ENCODE results near the gene UPP2.

UPP2 gene

DNA sequence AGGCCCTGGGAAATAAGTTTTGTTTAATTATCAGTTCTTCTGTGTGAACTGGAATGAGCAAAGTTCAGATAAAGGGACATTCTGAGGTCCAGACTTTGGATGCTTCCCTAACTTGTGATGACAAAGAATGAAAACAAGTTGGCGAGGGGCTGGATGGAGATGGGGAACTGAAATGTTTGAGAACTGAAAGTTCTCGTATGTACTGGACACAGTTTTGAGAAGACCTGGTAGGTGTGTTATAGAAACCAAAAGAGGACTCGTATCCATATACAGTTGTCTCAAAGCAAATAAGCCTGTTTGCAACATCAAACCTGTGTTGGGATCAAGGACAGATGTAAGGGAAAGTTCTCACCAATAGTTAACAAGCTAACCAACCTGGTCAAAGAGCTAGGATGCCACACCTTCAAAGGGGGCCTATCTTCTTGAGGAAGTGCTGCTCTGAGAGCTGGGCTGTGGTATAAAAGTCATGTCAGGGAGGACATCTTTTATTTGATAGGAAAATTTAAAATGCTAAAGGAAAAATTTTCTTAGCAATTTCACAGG is at the start of gene UPP2:
Gene UPP2, plus strand, starts transcription at position 493 of the 543 bp plus-strand sequence. CDS start 188 bp downstream, outside the sequence.
- no peak for DNase-seq

DNA sequence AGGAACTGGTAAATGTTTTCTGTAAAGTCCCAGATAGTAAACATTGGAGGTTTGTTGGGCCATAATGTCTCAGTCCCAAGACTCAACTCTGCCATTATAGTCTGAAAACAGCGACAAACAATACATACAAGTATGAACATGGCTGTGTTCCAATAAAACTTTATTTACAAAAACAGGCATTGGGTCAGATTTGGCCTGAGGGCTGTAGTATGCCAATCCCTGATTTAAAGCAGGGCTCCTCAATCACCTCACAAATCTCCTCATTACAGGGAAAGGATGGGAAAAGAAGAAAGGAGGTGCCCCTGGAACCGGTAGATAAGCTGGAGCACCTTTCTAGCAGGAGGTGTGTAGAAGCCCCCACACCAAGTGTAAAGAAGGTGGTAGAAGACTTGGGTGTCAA is 48.9 kb upstream of the UPP2 start:
- DNase-seq, result no peak

DNA sequence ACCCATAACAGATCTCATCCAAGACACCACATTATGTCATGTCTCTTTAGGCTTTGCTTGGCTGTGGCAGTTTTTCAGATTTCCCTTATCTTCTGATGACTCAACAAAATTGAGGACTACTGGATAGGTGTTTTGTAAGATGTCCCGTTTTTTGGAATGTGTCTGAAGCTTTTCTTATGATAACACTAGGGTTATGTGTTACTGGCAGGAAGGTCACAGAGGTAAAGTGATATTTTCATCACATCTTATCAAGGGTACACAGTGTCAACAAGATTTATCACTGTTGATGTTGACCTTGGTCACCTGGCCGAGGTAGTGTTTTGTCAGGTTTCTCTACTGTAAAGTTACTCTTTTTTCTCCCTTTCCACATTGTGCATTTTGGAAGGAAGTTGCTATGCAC is 44.8 kb upstream of the UPP2 start:
- no peak for DNase-seq

DNA sequence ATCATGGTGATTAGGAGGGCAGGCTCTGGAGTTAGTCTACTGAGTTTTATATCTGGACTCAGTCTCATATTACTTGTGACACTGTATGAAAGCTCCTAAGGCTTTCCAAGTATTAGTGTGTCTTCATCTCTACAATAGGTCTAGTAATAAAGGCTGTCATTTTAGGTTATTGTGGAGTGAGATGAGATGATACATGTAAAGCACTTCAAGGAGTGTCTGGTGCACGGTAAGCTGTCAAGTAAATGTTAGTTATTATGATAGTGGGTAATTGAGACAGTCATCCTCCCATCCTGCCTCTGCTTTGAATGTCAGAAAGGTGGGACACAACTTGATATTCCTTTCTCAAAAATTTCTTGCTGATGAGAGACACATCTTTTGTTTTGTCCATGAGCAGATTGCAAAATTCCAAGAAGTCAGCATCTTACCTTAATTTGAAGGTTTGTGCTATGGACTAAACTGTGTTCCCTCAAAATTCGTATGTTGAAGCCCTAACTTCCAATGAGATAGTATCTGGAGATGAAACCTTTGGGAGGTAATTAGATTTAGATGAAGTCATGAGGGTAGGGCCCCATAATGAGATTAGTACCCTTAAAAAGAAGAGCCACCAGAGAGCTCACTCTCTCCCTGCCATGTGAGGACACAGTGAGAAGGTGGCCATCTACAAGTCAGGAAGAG is 41.4 kb upstream of the UPP2 start:
- no peak for DNase-seq

DNA sequence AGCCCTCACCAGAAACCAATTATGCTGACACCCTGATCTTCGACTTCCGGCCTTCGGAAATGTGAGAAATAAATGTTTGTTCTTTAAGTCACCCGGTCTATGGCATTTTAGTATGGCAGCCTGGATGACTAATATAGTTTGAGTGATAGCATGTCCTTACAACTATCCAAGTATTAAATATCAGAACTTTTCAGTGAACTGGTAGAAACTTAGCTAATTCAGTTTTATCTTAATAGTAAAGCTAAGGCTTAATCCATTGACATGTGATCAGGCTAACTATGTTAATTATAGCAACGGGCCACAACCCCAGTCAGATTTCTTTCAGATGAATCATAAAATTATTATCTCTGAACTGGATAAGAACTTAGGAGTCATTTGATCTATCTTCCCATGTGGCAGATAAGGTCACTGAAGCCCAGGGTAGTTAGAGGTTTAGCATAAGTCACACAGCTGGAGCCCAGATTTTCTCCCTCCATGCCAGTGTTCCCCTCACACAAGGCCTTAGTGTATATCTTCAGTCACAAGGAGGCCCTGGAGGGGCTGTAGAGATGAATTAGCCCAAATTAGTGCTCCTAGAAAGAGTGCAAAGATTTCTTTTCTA is 40.7 kb upstream of the UPP2 start:
- no peak for DNase-seq

DNA sequence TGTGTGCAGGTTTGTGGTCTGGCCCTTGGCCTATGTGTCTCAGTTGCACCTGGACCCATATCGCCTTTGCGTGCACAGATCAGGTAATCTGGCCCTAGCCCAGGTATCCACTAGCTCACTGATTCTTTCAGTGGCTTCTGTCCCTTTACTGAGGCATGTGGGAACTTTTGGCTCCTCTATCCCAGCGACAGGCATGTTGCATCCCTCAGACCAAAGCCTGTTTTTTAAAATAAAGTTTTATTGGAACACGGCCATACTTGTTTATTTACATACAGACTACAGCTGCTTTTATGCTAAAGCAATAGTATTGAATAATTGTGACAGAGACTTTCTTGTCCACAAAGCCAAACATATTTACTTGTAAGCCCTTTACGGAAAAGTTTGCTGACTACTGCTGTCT is 39.9 kb upstream of the UPP2 start:
- DNase-seq, result no peak

DNA sequence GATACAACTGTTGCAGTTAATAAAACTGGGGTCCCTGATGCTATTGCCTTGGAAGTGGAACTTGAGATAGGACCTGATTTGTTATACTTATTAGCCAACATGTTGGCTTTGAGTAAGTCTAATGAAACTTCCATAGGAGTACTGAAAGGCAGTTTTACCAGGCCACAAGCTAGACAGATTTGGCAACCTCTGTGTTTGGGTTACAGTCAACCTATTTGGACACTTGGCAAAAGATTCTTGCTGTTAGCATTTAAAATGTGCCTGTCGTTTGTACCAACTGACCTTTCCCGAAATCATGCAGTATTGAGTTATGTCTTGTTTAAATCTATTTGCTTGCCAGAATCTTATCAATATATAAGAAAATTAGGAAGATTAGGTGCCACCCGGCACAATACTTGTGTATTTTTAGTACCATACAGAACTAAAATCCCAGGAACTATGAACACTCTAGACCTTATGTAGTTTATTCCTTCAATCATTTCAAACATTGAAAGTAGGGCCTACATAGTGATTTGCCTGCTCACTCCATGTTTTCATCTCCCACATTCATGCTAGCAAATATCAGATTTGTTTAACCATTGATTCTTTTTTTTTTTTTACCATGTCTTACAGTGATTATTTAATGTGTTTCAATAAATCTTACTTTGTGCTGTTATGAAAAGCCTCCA is 35.5 kb upstream of the UPP2 start:
- DNase-seq, result no peak

DNA sequence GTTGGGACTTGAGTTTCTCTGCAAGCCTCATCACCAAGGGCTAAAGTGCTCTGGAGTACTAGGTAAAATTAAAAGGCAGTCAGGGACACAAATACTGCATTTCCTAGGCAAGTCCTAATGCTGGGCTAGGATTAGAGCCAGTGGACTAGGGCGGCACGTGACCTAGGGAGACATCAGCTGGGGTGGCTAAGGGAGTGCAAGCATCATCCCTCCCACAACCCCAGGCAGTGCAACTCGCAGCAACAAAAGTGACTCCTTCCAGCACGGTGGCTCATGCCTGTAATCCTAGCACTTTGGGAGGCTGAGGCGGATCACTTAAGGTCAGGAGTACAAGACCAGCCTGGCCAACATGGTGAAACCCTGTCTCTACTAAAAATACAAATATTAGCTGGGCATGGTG is 30.7 kb upstream of the UPP2 start:
- no peak for DNase-seq

DNA sequence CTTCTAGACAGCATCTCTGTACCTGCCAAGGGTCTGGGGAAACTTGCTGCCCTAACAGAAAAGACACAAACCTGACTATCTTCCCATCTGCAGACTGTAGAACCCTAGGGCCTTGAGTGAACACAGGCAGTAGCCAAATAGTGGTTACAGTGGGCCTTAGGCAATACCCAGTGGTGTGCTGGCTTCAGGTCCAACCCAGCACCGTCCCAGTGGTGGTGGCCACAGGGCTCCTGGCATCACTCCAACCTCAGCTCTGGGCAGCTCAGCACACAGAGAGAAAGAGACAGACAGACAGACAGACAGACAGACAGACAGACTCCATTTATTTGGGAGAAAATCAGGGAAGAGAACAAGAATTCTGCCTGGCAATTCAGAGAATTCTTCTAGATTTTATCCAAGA is 29.3 kb upstream of the UPP2 start:
- DNase-seq, result no peak

DNA sequence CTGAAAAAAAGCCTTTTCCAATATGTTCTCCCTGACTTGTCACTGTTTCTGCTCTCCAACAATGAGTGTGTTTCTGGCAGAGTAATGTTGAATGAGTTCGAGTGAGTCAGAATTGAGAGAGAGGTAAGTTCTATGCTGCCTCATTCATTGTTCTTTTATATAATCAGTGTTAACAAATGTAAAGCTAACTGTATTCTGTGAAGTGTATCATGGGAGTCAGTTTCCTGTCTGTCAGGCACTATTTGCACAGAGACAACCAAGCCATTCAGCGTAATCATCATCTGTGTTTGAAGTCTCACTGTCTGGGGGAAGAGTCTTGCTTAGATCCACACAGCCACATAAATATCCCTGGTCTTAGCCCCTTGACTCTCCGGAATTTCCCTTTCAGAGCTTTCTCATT is 22.0 kb upstream of the UPP2 start:
- DNase-seq, result no peak

DNA sequence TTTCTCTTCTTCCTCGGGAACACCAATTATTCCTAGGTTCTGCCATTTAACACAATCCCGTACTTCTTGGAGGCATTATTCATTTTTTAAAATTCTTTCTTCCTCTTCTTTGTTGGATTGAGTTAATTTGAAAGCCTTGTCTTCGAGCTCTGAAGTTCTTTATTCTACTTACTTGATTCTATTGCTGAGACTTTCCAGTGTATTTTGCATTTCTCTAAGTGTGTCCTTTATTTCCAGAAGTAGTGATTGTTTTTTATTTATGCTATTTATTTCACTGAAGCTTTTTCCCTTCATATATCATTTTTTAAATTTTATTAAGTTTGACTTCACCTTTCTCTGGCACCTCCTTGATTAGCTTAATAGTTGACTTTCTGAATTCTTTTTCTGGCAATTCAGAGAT is 13.6 kb upstream of the UPP2 start:
- DNase-seq, result no peak

DNA sequence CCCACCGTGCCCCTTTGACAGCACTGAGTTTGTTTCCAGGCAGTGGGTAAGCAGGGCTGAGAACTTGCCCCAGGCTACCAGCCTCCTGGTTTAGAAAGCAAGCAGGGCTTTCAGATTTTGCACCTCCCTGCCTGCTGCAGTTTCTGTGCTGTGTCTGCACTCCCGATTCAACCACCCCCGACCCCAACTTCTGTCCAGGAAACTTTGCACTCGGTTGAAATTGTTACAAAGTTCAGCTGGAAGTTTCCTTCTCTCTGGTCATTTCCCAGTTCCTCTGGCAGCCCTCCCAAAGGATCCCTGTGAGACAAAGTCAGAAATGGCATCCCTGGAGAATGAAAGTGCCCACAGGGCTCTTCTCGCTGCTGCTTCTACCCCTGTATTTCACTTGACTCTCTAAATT is 12.4 kb upstream of the UPP2 start:
- no peak for DNase-seq

DNA sequence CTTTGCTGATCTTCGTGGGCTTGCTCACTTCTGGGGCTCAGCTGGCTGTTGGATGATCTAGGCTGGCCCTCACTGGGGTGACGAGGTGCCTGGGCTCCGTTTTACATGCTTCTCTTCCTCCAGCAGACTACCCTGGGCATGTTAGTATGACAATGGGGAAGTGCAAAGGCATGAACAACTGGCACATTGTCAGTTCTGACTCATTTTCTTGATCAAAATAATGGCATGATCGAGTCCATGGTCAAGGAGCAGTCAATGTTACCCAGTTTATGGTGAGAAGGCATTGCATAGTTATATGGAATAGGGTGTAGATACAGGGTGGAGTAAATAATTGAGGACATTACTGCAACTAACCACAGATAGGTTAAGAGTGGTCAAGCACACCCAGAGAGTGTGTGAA is 10.0 kb upstream of the UPP2 start:
- DNase-seq, result no peak

DNA sequence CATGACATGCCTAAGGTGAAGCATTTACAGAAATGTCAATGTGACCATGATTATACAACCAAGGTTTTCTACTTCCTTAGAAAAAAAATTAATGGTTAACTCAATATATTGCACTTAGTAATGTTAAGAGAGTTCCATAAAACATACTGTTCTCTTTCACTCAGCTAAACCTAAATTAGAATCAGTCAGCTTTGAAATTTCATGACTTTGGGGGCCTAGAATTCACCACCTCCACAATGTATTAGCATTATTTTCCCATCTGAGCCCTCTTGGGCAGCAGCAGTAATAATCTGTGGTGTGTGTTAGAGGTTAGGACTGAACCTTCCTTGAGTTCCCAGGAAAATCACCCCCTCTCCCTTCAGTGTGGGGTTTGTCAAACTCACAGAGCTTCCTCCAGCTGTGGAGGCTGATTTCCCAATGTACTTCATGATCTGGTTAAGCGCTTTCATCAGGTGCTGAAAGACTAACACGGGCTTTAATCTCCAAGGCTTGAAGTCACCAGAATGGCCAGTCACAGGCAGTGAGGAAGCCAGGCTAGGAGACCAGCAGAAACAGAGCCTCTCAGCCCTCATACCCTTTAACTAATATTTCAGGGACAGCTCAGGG is 7.1 kb upstream of the UPP2 start:
- no peak for DNase-seq

DNA sequence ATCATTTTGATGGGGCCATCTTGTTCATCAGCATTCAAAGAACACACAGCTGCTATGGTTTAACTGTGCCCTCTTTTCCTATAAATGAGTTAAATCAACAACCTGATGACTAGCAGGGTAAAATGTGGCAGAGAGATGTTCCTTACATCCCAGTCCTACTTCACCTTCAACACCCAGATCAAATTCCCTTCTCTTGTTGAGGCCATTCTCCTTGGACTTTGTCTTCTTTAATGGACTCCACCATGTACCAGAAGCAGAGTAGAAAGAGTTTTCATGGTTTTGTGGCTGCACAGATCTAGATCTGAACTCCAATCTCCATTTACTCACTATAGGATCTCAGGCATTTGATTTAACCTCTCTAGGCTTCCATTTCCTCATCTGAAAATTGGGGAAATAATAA is 6.4 kb upstream of the UPP2 start:
- DNase-seq, result no peak

DNA sequence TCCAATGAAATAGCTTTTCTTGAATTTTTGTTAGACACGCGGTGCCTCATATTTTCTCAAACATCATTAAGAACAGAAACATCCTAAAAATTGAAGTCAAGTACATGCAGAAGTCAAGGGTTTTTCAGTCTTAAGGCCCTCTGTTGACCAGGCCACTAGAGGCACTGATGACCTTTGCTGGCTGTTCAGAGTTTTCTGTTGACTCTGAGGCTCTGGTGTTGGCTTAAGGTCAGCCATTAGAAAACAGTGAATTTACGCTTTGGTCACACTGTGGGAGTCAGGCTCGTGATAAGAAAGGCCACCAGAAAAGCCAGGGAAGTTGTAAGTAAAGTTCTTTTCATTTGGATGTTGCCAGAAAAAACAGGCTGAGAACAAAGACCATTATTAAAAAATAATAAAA is 5.8 kb upstream of the UPP2 start:
- DNase-seq, result no peak

DNA sequence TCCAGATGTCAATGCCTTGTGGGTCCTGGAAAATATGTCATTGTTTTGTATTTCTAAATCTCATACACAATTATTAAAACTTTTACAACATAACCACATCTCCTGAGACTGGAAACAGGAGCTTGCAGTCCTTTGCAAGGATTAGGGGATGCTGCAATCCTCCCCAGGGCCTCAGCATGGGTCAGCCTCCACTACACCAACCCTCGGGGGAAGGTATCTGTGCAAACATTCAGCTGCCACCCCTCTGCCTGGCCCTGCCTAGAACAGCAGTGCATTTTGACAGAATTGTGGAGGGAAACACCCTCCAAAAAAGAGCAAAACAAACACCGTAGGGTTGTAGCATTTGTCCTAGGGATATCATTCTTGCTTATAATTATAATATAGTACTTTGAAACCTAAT is 4.2 kb upstream of the UPP2 start:
- no peak for DNase-seq

DNA sequence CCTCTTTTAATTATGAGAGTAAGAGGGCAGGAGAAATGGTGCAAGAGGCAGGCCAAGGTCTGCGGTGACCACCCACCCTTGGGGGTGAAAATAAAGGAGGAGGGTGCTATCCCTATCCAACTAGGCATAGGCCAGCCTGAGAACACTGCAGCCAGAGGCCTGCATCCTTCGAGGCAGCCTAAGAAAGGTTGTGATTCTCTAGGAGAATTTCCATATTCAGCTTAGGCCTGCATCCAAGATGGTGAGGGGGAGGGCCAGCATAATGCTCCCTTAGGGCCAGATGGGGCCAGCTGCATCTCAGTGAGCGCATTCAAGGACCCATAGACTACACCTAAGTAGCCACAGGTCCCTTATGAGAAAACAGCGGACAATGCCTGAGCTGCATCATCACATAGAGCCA is 3.5 kb upstream of the UPP2 start:
- no peak for DNase-seq

DNA sequence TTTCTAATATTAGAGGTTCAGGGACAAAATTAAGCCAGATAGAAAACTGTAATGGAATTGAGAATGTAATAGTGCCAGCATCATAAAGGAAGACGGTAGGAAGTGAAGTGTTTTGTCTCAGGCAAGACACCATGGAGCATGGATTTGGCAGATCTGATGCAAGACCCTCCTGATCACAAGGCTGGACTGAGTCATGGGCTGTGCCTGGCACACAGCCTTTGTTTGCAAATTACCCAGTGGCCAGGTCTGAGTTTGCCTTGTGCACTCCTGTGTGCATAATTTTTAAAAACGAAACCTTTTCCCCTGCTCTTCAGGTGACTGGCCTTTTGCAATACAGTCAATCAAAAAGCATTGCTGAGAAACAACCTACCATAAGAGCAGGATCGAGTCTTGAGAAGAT is 2.0 kb upstream of the UPP2 start:
- DNase-seq, result no peak

DNA sequence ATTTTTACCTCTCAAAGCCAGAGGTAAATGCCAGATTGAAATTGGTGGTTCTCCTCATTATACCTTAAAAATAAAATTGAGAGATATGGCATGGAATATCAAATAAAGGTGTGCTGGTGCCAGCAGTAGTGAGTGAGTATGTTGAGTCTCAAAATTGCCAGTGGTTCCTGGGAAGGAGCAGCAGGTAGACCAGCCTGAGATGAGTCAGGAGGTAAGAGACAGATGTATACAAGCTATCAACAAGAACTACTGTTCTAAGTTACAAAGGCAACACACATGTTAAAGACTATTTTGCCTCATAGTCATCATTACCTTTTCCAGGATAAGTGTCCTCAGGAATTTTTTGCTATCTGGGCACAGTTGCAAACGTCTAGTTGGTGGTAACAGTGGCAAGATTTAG is 1.3 kb upstream of the UPP2 start:
- no peak for DNase-seq

DNA sequence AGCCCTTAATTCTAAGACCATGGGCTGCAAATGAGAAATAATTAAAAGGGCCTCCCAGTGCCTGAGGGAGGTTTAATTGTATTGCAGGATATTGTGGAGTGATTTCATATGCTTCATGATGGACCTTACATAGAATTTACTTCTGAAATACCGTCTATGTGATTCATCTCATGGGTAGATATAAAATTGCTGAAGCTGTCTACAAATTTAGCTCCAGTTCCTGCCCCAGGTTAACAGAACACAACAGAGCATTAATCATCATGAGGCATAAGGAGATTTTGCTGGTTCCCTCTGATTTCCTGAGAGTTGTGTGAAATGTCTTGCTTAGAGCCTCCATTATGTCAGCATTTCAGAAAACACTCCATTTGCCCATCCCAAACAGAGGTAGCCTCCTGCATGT is 770 bp downstream of the UPP2 start:
- no peak for DNase-seq

DNA sequence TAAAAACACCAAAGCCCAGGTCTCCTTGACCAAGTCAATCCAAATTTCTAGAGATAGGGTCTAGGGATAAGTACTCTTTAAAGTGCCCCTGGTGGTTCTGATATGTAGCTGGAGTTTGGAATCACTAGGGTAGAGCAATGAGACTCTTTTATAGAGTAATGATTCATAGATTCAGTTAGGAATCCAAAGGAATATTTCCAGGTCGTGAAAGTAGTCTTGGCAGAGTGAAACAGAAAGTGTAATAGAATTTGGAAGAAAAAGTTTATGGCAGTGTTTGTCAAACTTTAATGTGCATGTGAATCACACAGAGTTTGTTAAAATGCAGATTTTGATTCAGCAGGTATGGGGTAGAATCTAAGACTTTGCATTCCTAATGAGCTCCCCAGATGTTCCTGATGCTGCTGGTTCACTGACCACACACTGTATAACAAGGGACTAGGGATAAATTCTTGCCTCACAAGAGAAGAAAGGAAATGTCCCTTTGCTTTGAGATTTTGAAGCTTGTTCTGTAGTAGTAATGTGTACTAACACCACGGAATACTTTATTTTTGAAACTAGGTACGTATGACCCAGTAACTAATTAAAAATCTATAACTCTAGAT is 1.8 kb downstream of the UPP2 start:
- no peak for DNase-seq

DNA sequence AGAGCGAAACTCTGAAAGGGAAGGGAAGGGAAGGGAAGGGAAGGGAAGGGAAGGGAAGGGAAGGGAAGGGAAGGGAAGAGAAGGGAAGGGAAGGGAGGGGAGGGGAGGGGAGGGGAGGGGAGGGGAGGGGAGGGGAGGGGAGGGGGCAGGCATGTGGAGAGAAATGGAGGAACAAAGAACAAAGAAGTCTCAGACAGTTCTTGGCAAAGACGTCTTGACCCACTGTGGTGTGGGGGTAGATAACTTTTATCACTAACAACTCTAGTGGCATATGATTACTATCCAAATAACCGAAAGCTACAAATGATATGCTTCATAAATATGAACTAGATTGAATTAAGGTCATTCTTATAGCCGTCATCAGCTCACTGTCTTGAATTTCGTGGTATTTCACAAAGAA is 3.2 kb downstream of the UPP2 start:
- DNase-seq, result no peak

DNA sequence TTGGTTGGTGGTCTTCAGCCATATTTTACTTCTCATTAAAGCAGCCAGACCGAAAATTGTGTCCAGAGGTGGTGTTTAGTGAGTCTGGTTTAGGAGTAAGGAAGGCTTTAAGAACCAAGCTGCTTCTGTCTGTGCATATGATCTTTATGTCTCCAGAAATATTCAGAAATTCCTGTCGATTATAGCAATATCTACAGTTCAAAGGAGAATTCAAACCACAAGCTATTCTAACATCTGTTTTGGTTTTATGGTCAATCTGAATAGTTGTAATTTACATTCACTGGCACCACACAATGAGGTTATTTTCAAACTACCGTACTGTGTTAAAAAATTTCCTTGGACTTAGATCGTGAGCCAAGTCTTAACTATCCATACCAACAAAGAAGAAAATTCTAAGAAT is 11.3 kb downstream of the UPP2 start:
- DNase-seq, result no peak
